ENCODE data around the gene WSCD2. TPM values are rescaled to one million over a fixed set of nuclear protein-coding genes. Genes with fewer than 3 reads are reported as not detected.

WSCD2 gene
- total RNA-seq, 1 donor from 2014 or later: 1.7 TPM

- Histone ChIP-seq H3K27me3 (no peaks in the 10 kb centered on the region), H3K27ac (no peak overlapping the region), H3K36me3 (no peaks in the 10 kb centered on the region), H3K4me1 (no peaks in the 10 kb centered on the region), H3K4me3 (no peak overlapping the region), H3K9me3 (no peaks in the 10 kb centered on the region)
- DNase-seq: no peak
- intact Hi-C loops (cut with DNase I): no loop called here
- no peak for ATAC-seq
- TF ChIP-seq CTCF (IDR thresholded peaks at IDR 0.05): no peak
Observed at GRCh38 chr12:108228746-108229145, 99.7 kb downstream of the WSCD2 start.

GRCh38 chr12:108231109-108231905, 102.2 kb downstream of the WSCD2 start:
- H3K4me1 ChIP-seq: no peaks in the 10 kb centered on the region
- H3K9me3 ChIP-seq: no peaks in the 10 kb centered on the region
- intact Hi-C loops (cut with DNase I): no loop called here
- no peak for ATAC-seq
- H3K27me3 ChIP-seq: no peaks in the 10 kb centered on the region
- no peak overlapping the region for H3K27ac ChIP-seq
- no peak for TF ChIP-seq CTCF (IDR thresholded peaks at IDR 0.05)
- H3K36me3 ChIP-seq: no peaks in the 10 kb centered on the region
- no peak overlapping the region for H3K4me3 ChIP-seq
- no peak for DNase-seq

GRCh38 chr12:108231909-108232434, 102.9 kb downstream of the WSCD2 start:
- no peak for ATAC-seq
- Histone ChIP-seq H3K36me3 (no peaks in the 10 kb centered on the region), H3K4me3 (no peak overlapping the region), H3K27me3 (no peaks in the 10 kb centered on the region), H3K27ac (no peak overlapping the region), H3K9me3 (no peaks in the 10 kb centered on the region), H3K4me1 (no peaks in the 10 kb centered on the region)
- TF ChIP-seq CTCF (IDR thresholded peaks at IDR 0.05): no peak
- intact Hi-C loops (cut with DNase I): no loop called here
- no peak for DNase-seq

- intact Hi-C loops (cut with DNase I): no loop called here
- ATAC-seq: no peak
Observed at GRCh38 chr12:108232565-108232964, 103.5 kb downstream of the WSCD2 start.

GRCh38 chr12:108234158-108234557, 105.1 kb downstream of the WSCD2 start:
- H3K4me1 ChIP-seq: no peaks in the 10 kb centered on the region
- peak; percentile 47 for TF ChIP-seq CTCF (IDR thresholded peaks at IDR 0.05)
- ATAC-seq (peak; percentile 78), DNase-seq (no peak)
- H3K27me3 ChIP-seq: peaks cover under 1% of the 10 kb centered on the region
- no peaks in the 10 kb centered on the region for H3K36me3 ChIP-seq
- H3K27ac ChIP-seq: no peak overlapping the region
- no peak overlapping the region for H3K4me3 ChIP-seq
- intact Hi-C loops (cut with DNase I): no loop called here
- no peaks in the 10 kb centered on the region for H3K9me3 ChIP-seq

More at GRCh38 chr12:108232565-108232964, 103.5 kb downstream of the WSCD2 start:
- Histone ChIP-seq H3K36me3 (no peaks in the 10 kb centered on the region), H3K27me3 (no peaks in the 10 kb centered on the region), H3K9me3 (no peaks in the 10 kb centered on the region), H3K27ac (no peak overlapping the region), H3K4me3 (no peak overlapping the region), H3K4me1 (no peaks in the 10 kb centered on the region)
- no peak for DNase-seq
- TF ChIP-seq CTCF (IDR thresholded peaks at IDR 0.05): no peak
